Effector memory CD4-positive, alpha-beta T cell (primary cell): Measurements from ENCODE around the gene MRPL43.
"Not testable (repeated sequence)": the region's sequence is repeated elsewhere in the genome, so short reads cannot be mapped to it uniquely, and the experiment has no call there.

ENCODE experiments used
- DNase-seq, 3 donors: peaks; one replicate each; pipeline ENCODE4 v3.0.0-alpha.2; 2020
- H3K27ac ChIP-seq: 2 replicates; pipeline ENCODE4 v1.7.0; 2013; ENCODE audit warnings: mild to moderate bottlenecking, low read length, moderate library complexity; ENCODE audit not compliant: insufficient read depth, poor library complexity, severe bottlenecking
- H3K27me3 ChIP-seq: replicated peaks from 2 replicates; pipeline ENCODE4 v1.7.0; 2013; ENCODE audit warnings: mild to moderate bottlenecking, low read length; ENCODE audit not compliant: insufficient read depth, control insufficient read depth, poor library complexity, severe bottlenecking
- H3K36me3 ChIP-seq: 2 replicates; pipeline ENCODE4 v1.7.0; 2013; ENCODE audit warnings: mild to moderate bottlenecking, low read length, moderate library complexity; ENCODE audit not compliant: control insufficient read depth, insufficient read depth
- H3K4me1 ChIP-seq: 2 replicates; pipeline ENCODE4 v1.7.0; 2013; ENCODE audit warnings: low read length, mild to moderate bottlenecking; ENCODE audit not compliant: control insufficient read depth, insufficient read depth, poor library complexity, severe bottlenecking
- H3K4me3 ChIP-seq: 2 replicates; pipeline ENCODE4 v1.7.0; 2013; ENCODE audit warnings: low read length, low read depth, mild to moderate bottlenecking; ENCODE audit not compliant: insufficient read depth, poor library complexity, severe bottlenecking
- H3K9me3 ChIP-seq: 2 replicates; pipeline ENCODE4 v1.7.0; 2013; ENCODE audit warnings: mild to moderate bottlenecking, low read length, moderate library complexity; ENCODE audit not compliant: control insufficient read depth

MRPL43 gene

DNA sequence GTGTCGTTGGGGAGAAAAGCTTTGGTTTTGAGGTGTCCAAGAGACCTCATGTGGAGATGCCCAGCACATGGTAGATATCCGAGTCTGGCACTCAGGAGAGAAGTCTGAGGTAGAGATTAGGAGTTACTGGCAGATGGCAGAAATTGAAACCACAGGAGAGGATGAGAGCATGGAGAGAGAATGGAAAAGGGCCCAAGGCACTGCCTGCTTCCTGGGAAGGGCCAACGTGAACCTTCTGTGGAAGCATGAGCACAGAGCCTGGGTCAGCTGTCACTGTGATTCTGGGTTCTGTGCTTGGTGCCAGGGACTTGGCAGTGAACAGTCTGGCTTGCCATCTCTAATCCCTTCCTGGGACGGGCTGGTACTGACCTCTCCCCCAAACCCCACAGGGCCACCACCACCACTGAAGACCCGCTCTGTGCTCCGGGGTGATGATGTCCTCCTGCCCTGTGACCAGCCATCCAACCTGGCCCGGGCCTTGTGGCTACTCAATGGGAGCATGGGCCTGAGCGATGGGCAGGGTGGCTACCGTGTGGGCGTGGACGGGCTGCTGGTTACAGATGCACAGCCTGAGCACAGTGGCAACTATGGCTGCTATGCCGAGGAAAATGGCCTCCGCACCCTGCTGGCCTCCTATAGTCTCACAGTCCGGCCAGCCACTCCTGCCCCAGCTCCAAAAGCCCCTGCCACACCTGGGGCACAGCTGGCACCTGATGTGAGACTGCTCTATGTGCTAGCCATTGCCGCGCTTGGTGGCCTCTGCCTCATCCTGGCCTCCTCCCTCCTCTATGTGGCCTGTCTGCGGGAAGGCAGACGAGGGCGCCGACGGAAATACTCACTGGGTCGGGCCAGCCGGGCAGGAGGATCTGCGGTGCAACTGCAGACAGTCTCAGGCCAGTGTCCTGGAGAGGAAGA is 4.1 kb downstream of the MRPL43 start:
- Histone ChIP-seq H3K9me3 (no peaks in the 10 kb centered on the region), H3K36me3 (peaks cover 28% of the 10 kb centered on the region), H3K4me3 (no peak overlapping the region), H3K4me1 (peaks cover 15% of the 10 kb centered on the region), H3K27ac (no peak overlapping the region), H3K27me3 (no peaks in the 10 kb centered on the region)
- no peak for DNase-seq

DNA sequence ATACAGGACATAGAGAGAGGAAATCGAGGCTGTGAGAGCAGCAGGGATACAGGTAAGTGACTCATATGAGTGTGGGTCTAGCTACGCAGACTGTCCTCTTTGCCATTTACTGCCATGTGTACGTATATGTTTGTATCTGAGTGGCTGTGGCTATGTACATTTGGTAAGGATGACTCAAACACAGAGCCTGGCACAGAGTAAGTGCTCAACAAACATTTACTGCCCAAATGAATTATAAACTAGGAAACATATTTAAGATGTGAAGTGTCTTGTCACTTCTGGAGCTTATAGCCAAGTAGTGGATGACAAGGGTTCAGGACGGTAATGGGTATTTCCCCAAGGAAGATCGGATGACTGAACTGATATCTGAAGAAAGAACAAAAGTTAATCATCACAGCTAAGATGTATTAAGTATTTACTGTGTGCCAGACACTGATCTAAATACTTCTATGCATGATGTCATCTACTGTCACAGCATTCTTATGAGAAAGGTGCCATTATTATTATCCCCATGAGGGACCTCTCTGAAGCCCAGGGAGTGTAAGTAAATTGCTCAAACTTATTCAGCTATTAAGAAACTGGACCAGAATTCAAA is 6.0 kb downstream of the MRPL43 start:
- Histone ChIP-seq H3K9me3 (no peaks in the 10 kb centered on the region), H3K4me1 (peaks cover under 1% of the 10 kb centered on the region), H3K27me3 (no peaks in the 10 kb centered on the region), H3K27ac (no peak overlapping the region), H3K36me3 (peaks cover 28% of the 10 kb centered on the region), H3K4me3 (no peak overlapping the region)
- no peak for DNase-seq

DNA sequence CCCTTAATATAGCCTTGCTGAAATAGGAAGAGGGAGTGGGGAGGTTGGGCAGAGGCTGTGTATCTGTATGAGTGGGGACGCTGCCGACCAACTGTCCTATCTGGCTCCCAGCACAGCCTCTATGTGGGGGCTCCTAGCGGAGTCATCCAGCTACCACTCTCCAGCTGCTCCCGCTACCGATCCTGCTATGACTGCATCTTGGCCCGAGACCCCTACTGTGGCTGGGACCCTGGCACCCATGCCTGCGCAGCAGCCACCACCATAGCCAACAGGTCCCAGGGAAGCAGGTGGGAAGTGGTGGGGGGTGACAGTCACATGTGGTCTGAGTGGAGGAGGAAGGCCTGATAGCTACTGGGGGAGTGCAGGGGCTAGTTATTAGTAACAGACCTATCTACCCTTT is 6.6 kb downstream of the MRPL43 start:
- no peak for DNase-seq
- no peaks in the 10 kb centered on the region for H3K27me3 ChIP-seq
- H3K27ac ChIP-seq, result no peak overlapping the region
- no peaks in the 10 kb centered on the region for H3K9me3 ChIP-seq
- H3K4me1 ChIP-seq, result no peaks in the 10 kb centered on the region
- H3K36me3 ChIP-seq, result peaks cover 28% of the 10 kb centered on the region
- no peak overlapping the region for H3K4me3 ChIP-seq

DNA sequence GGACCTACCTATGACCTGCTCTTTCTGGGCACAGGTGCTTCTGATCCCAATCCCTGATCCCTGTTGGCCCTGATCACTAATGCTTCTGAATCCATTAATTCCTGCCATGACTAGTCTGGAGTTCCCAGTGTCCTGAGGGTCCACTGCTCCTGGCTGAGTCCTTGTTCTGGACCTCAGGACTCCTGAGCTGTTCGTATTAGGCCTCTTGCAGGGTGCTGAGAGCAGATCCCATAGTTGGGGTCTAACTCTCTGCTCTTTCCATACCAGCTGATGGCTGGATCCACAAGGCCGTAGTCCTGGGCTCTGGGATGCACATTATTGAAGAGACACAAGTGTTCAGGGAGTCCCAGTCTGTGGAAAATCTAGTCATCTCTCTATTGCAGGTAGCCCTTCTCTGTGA is 7.0 kb downstream of the MRPL43 start:
- no peaks in the 10 kb centered on the region for H3K9me3 ChIP-seq
- H3K4me1 ChIP-seq, result no peaks in the 10 kb centered on the region
- DNase-seq, result no peak
- H3K36me3 ChIP-seq, result peaks cover 28% of the 10 kb centered on the region
- no peaks in the 10 kb centered on the region for H3K27me3 ChIP-seq
- H3K27ac ChIP-seq, result no peak overlapping the region
- H3K4me3 ChIP-seq, result no peak overlapping the region

DNA sequence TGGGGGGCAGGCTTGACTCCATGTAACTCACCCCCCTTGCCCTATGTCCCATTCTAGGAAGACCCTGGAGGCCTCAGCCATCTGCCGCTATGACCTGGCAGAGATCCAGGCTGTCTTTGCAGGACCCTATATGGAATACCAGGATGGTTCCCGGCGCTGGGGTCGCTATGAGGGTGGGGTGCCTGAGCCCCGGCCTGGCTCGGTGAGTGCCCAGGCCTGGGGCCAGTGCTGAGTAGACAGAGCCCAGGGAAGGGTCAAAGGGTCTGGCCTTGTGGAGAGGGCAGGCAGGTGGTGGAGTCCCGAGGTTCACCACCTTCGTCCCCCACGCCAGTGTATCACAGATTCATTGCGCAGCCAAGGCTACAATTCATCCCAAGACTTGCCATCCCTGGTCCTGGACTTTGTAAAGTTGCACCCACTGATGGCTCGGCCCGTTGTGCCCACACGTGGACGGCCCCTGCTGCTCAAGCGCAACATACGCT is 7.5 kb downstream of the MRPL43 start:
- H3K27me3 ChIP-seq, result no peaks in the 10 kb centered on the region
- no peaks in the 10 kb centered on the region for H3K9me3 ChIP-seq
- peaks cover 28% of the 10 kb centered on the region for H3K36me3 ChIP-seq
- DNase-seq, result no peak
- H3K4me1 ChIP-seq, result no peaks in the 10 kb centered on the region
- H3K4me3 ChIP-seq, result no peak overlapping the region
- no peak overlapping the region for H3K27ac ChIP-seq

DNA sequence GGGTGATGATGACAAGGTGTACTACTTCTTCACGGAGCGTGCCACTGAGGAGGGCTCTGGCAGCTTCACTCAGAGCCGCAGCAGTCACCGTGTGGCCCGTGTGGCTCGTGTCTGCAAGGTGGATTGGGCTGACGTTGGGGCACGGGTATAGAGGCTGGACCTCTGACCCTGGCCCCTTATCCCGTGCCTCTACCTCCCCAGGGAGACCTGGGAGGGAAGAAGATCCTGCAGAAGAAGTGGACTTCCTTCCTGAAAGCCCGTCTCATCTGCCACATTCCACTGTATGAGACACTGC is 8.4 kb downstream of the MRPL43 start:
- Histone ChIP-seq H3K4me3 (no peak overlapping the region), H3K27ac (no peak overlapping the region), H3K4me1 (no peaks in the 10 kb centered on the region), H3K27me3 (no peaks in the 10 kb centered on the region), H3K9me3 (no peaks in the 10 kb centered on the region), H3K36me3 (peaks cover 28% of the 10 kb centered on the region)
- no peak for DNase-seq

DNA sequence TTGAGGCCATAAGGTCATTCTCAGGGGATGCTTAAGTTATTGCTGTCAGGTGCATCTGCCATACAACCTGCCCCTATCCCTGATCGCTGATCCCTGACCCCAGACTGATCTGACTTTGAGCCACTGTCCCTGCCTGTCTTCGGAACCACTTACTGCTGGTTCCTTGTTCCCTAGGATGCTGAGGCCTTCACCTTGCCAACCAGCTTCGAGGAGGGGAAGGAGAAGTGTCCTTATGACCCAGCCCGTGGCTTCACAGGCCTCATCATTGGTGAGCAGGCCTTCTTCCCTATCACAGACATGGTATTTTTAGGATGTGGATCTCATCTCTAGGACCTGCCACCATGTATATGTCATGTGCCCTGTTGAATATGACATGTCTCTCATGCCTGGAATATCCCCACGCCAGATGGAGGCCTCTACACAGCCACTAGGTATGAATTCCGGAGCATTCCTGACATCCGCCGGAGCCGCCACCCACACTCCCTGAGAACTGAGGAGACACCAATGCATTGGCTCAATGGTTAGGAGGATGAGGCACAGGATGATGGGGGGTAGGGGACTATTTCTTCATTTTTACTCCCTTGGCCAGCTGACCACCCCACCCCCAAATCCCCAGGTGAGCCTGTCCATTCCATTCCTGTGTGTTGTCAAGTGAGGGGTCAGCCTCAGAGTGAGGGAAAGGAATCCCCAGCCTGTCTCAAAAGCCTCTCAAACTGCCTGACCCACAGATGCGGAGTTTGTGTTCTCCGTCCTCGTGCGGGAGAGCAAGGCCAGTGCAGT is 9.0 kb downstream of the MRPL43 start:
- DNase-seq, result no peak
- H3K27ac ChIP-seq, result no peak overlapping the region
- no peaks in the 10 kb centered on the region for H3K9me3 ChIP-seq
- H3K36me3 ChIP-seq, result peaks cover 27% of the 10 kb centered on the region
- no peak overlapping the region for H3K4me3 ChIP-seq
- no peaks in the 10 kb centered on the region for H3K4me1 ChIP-seq
- no peaks in the 10 kb centered on the region for H3K27me3 ChIP-seq

DNA sequence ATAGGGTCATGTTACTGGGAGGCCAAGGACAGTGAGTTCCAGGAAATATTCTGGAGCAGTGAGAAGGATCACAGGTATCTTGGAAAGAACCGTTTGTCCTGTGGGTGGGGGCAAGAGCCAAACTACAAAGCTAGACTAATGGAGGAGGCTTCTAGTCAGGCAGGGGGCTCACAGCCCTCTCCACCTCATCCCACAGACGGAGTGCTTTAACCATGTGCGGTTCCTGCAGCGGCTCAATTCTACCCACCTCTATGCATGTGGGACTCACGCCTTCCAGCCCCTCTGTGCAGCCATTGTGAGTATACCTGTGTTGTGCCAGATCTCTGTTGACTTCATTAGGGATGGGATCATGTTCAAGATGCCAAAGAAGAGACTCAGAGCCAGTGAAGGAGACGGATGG is 9.9 kb downstream of the MRPL43 start:
- H3K27ac ChIP-seq, result no peak overlapping the region
- H3K27me3 ChIP-seq, result no peaks in the 10 kb centered on the region
- DNase-seq, result no peak
- H3K36me3 ChIP-seq, result peaks cover 20% of the 10 kb centered on the region
- no peaks in the 10 kb centered on the region for H3K9me3 ChIP-seq
- no peaks in the 10 kb centered on the region for H3K4me1 ChIP-seq
- no peak overlapping the region for H3K4me3 ChIP-seq

DNA sequence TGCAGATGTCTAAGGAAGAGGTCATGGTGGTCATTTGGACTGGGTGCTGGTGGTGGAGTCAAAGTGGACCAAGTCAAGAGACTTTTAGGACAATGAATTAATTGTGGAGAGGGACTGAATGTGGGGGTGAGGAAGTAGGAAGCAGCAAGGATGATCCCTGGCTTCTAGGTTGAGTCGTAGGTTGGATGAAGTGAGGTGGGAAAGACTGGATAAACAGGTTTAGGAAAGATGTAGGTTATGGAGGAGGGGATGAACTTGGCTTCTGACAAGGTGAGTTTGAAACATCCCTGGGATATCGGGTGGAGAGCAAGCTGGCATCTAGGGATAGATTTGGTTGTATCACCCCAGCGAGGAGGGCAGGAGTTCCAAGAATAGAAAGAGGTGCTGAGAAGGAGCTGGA is 10.4 kb downstream of the MRPL43 start:
- Histone ChIP-seq H3K36me3 (peaks cover 20% of the 10 kb centered on the region), H3K27me3 (no peaks in the 10 kb centered on the region), H3K9me3 (no peaks in the 10 kb centered on the region), H3K27ac (no peak overlapping the region), H3K4me1 (no peaks in the 10 kb centered on the region), H3K4me3 (no peak overlapping the region)
- DNase-seq, result no peak

DNA sequence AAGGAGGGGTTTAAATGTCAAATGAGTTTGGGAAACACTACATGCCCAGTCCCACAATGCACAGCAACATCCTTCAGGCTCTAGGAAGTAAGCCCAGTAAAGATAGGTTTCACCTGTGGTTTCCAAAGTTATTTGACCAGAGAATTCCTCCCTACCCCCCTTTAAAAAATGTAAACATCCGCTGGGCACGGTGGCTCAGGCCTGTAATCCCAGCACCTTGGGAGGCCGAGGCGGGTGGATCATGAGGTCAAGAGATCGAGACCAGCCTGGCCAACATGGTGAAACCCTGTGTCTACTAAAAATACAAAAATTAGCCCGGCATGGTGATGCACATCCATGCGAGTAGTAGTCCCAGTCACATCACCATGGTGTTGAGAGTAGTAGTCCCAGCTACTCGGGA is 11.9 kb downstream of the MRPL43 start:
- H3K4me3 ChIP-seq, H3K27me3 ChIP-seq, H3K9me3 ChIP-seq, H3K27ac ChIP-seq, DNase-seq, H3K36me3 ChIP-seq, H3K4me1 ChIP-seq: not testable (repeated sequence)
